GM12892 (cell line): Measurements from ENCODE around the gene GSTO2.

Experiments used
- POLR2A ChIP-seq: IDR thresholded peaks from 2 replicates; pipeline ENCODE4 v1.6.1; 2011; ENCODE audit warnings: low read depth, low read length, control low read depth
- POLR2AphosphoS5 ChIP-seq: IDR thresholded peaks from 2 replicates; pipeline ENCODE4 v1.6.1; 2011; ENCODE audit warnings: low read depth, low read length, control low read depth

GRCh38 chr10:104332243-104333031 lies 63.5 kb downstream of the GSTO2 start:
- TF ChIP-seq POLR2AphosphoS5 (no peak), POLR2A (no peak)
